H1 (cell line): Measurements from ENCODE around the gene ARL3. TPM values are rescaled to one million over a fixed set of nuclear protein-coding genes. Genes with fewer than 3 reads are reported as not detected.

Experiments used
- CTCF ChIA-PET: fragments of 300-600 bp; sonication (Branson Sonifier 250); formaldehyde crosslinking; loops from one replicate; lab custom pipeline; 2021; ENCODE audit not compliant: partially characterized antibody; lab: Charles Lee
- POLR2A ChIA-PET: fragments of 300-600 bp; sonication (Branson Sonifier 250); formaldehyde crosslinking; loops from one replicate; lab custom pipeline; 2021; ENCODE audit warnings: inconsistent platforms; ENCODE audit not compliant: partially characterized antibody; lab: Charles Lee
- DNase-seq, 2 experiments: peaks; one replicate each; pipeline versions ENCODE4 v3.0.0 to v3.0.0-alpha.2; 2010 to 2022; ENCODE audit warnings: low spot score in 2 of 2, low read depth in 1 of 2, mixed read lengths in 1 of 2
- FAIRE-seq: peaks from 2 replicates; lab custom pipeline; 2011; peaks lifted over from hg19 to GRCh38; lab: Jason Lieb, UNC
- H2AFZ ChIP-seq: 2 replicates; pipeline ENCODE4 v1.8.1; 2012; ENCODE audit warnings: low read length, inconsistent platforms
- H2AK5ac ChIP-seq: 2 replicates; pipeline ENCODE4 v1.6.1; 2013; ENCODE audit warnings: low read depth, low read length
- H2BK120ac ChIP-seq: replicated peaks from 2 replicates; pipeline ENCODE3; 2013; ENCODE audit warnings: low read depth, low read length, inconsistent platforms
- H2BK12ac ChIP-seq: 2 replicates; pipeline ENCODE4 v1.6.1; 2013; ENCODE audit warnings: low read depth, low read length
- H2BK15ac ChIP-seq: 2 replicates; pipeline ENCODE4 v1.6.1; 2013; ENCODE audit warnings: low read length
- H2BK20ac ChIP-seq: 2 replicates; pipeline ENCODE4 v1.6.1; 2013; ENCODE audit warnings: low read length
- H2BK5ac ChIP-seq: 2 replicates; pipeline ENCODE4 v1.6.1; 2013; ENCODE audit warnings: low read depth, low read length
- H3K14ac ChIP-seq: 2 replicates; pipeline ENCODE4 v1.6.1; 2013; ENCODE audit warnings: inconsistent platforms; ENCODE audit not compliant: insufficient read length
- H3K18ac ChIP-seq: 2 replicates; pipeline ENCODE4 v1.6.1; 2013; ENCODE audit warnings: low read length; ENCODE audit errors: extremely low read depth
- H3K23ac ChIP-seq: 2 replicates; pipeline ENCODE4 v1.6.1; 2013; ENCODE audit warnings: inconsistent platforms; ENCODE audit not compliant: insufficient read length
- H3K23me2 ChIP-seq: 2 replicates; pipeline ENCODE4 v1.6.1; 2013; ENCODE audit warnings: low read depth, low read length
- H3K27ac ChIP-seq: 2 replicates; pipeline ENCODE4 v1.6.1; 2011; ENCODE audit warnings: low read depth, low read length, inconsistent platforms
- H3K27me3 ChIP-seq, 4 experiments: replicated peaks in 1 of 4; 1 replicate in 1 of 4; 2 replicates in 3 of 4; pipeline versions ENCODE4 v1.6.1 to v1.8.1; 2011 to 2013; ENCODE audit warnings: low read length in 3 of 4, mild to moderate bottlenecking in 3 of 4, inconsistent platforms in 2 of 4, mixed read lengths in 2 of 4, moderate library complexity in 1 of 4; ENCODE audit not compliant: control insufficient read depth in 3 of 4, insufficient read depth in 3 of 4; ENCODE audit errors: extremely low read depth in 1 of 4
- H3K36me3 ChIP-seq, 4 experiments: 2 replicates each; pipeline versions ENCODE4 v1.6.1 to v1.8.1; 2011 to 2013; ENCODE audit warnings: mild to moderate bottlenecking in 4 of 4, low read length in 3 of 4, moderate library complexity in 2 of 4, control low read depth in 1 of 4, inconsistent platforms in 1 of 4; ENCODE audit not compliant: insufficient read depth in 4 of 4, control insufficient read depth in 2 of 4
- H3K4ac ChIP-seq: replicated peaks from 2 replicates; pipeline ENCODE3; 2013; ENCODE audit warnings: low read length, low read depth, mixed read lengths, inconsistent platforms; ENCODE audit not compliant: insufficient read length
- H3K4me1 ChIP-seq, 4 experiments: replicated peaks in 1 of 4; 1 replicate in 1 of 4; 2 replicates in 3 of 4; pipeline versions ENCODE4 v1.6.1 to v1.8.1; 2011 to 2013; ENCODE audit warnings: low read length in 3 of 4, inconsistent platforms in 2 of 4, mixed read lengths in 1 of 4; ENCODE audit not compliant: insufficient read depth in 4 of 4, control insufficient read depth in 3 of 4
- H3K4me2 ChIP-seq, 2 experiments: 2 replicates each; pipeline versions ENCODE4 v1.6.1 to v1.8.1; 2011 to 2013; ENCODE audit warnings: low read depth in 2 of 2, low read length in 2 of 2, control low read depth in 1 of 2, inconsistent platforms in 1 of 2, mild to moderate bottlenecking in 1 of 2; ENCODE audit not compliant: insufficient read depth in 1 of 2
- H3K4me3 ChIP-seq, 4 experiments: fragments of 200-600, 300-600 bp in 1 of 4; sonication (generic), shearing (Covaris generic), sonication (Bioruptor Twin) in 1 of 4; 2 replicates each; pipeline versions ENCODE4 v1.5.1 to v1.8.1; 2011 to 2016; ENCODE audit warnings: low read length in 4 of 4, low read depth in 3 of 4, control low read depth in 2 of 4, inconsistent platforms in 2 of 4, mild to moderate bottlenecking in 2 of 4, mixed read lengths in 1 of 4, moderate library complexity in 1 of 4; ENCODE audit not compliant: insufficient read depth in 2 of 4; ENCODE audit errors: extremely low read depth in 1 of 4
- H3K56ac ChIP-seq: replicated peaks from 2 replicates; pipeline ENCODE3; 2013; ENCODE audit warnings: low read depth, mild to moderate bottlenecking, mixed read lengths, low read length, inconsistent platforms; ENCODE audit not compliant: insufficient read length
- H3K79me1 ChIP-seq: 2 replicates; pipeline ENCODE4 v1.6.1; 2013; ENCODE audit warnings: low read depth, low read length, control low read depth
- H3K79me2 ChIP-seq, 2 experiments: 2 replicates each; pipeline versions ENCODE4 v1.6.1 to v1.8.1; 2012 to 2013; ENCODE audit warnings: low read length in 2 of 2, mild to moderate bottlenecking in 2 of 2, inconsistent platforms in 1 of 2; ENCODE audit not compliant: insufficient read depth in 2 of 2, control insufficient read depth in 1 of 2
- H3K9ac ChIP-seq, 4 experiments: replicated peaks in 1 of 4; 1 replicate in 1 of 4; 2 replicates in 3 of 4; pipeline versions ENCODE4 v1.6.1 to v1.8.1; 2011 to 2013; ENCODE audit warnings: low read depth in 3 of 4, low read length in 3 of 4, control low read depth in 2 of 4, mild to moderate bottlenecking in 2 of 4, moderate library complexity in 2 of 4, inconsistent platforms in 1 of 4; ENCODE audit errors: extremely low read depth in 1 of 4
- H3K9me3 ChIP-seq, 2 experiments: 2 replicates each; pipeline versions ENCODE4 v1.6.1 to v1.8.1; 2012 to 2013; ENCODE audit warnings: mild to moderate bottlenecking in 2 of 2, moderate library complexity in 2 of 2, control low read depth in 1 of 2, inconsistent platforms in 1 of 2, low read depth in 1 of 2, low read length in 1 of 2, mixed read lengths in 1 of 2; ENCODE audit not compliant: insufficient read depth in 2 of 2
- H4K20me1 ChIP-seq, 2 experiments: replicated peaks in 1 of 2; 2 replicates each; pipeline versions ENCODE3 to v1.8.1; 2011 to 2013; ENCODE audit warnings: inconsistent platforms in 2 of 2, low read length in 2 of 2, mild to moderate bottlenecking in 1 of 2; ENCODE audit not compliant: insufficient read depth in 2 of 2, control insufficient read depth in 1 of 2
- H4K5ac ChIP-seq: 2 replicates; pipeline ENCODE4 v1.6.1; 2013; ENCODE audit warnings: low read length, low read depth, mixed read lengths, inconsistent platforms; ENCODE audit not compliant: insufficient read length
- H4K8ac ChIP-seq: 2 replicates; pipeline ENCODE4 v1.8.0; 2013; ENCODE audit warnings: mild to moderate bottlenecking, moderate library complexity, low read length, inconsistent platforms; ENCODE audit not compliant: insufficient read depth; ENCODE audit errors: extremely low read depth
- H4K91ac ChIP-seq: replicated peaks from 2 replicates; pipeline ENCODE3; 2013; ENCODE audit warnings: low read length, mixed read lengths, inconsistent platforms; ENCODE audit not compliant: insufficient read length
- CHD2 ChIP-seq: IDR thresholded peaks from 2 replicates; pipeline ENCODE4 v1.6.1; 2012; ENCODE audit warnings: low read length, improper control_type of control experiment
- POLR2A ChIP-seq, 2 experiments: IDR thresholded peaks; 1 replicate in 1 of 2; 2 replicates in 1 of 2; pipeline ENCODE4 v1.6.1; 2011; ENCODE audit warnings: low read depth in 2 of 2, low read length in 2 of 2, mild to moderate bottlenecking in 2 of 2; ENCODE audit errors: control extremely low read depth in 1 of 2
- RAD21 ChIP-seq, 2 experiments: IDR thresholded peaks in 1 of 2; conservative IDR thresholded peaks in 1 of 2; 2 replicates each; pipeline ENCODE4 v1.6.1; 2011; ENCODE audit warnings: low read depth in 2 of 2, low read length in 2 of 2, improper control_type of control experiment in 1 of 2, inconsistent platforms in 1 of 2, mild to moderate bottlenecking in 1 of 2, moderate library complexity in 1 of 2
- RBBP5 ChIP-seq: IDR thresholded peaks from 2 replicates; pipeline ENCODE4 v1.7.1; 2012; ENCODE audit warnings: low read depth, mild to moderate bottlenecking, inconsistent platforms, low read length, moderate library complexity, borderline replicate concordance
- SIN3A ChIP-seq, 2 experiments: IDR thresholded peaks in 1 of 2; conservative IDR thresholded peaks in 1 of 2; 2 replicates each; pipeline ENCODE4 v1.6.1; 2011 to 2012; ENCODE audit warnings: low read length in 2 of 2, improper control_type of control experiment in 1 of 2, low read depth in 1 of 2, mild to moderate bottlenecking in 1 of 2
- SP1 ChIP-seq: IDR thresholded peaks from 2 replicates; pipeline ENCODE4 v1.6.1; 2011; ENCODE audit warnings: low read depth, low read length
- SP4 ChIP-seq: IDR thresholded peaks from 2 replicates; pipeline ENCODE4 v1.6.1; 2012; ENCODE audit warnings: low read length, inconsistent platforms
- TAF1 ChIP-seq: IDR thresholded peaks from 2 replicates; pipeline ENCODE4 v1.6.1; 2011; ENCODE audit warnings: mild to moderate bottlenecking, low read depth, low read length
- TCF12 ChIP-seq: IDR thresholded peaks from 2 replicates; pipeline ENCODE4 v1.6.1; 2011; ENCODE audit warnings: low read depth, mild to moderate bottlenecking, low read length
- USF2 ChIP-seq: IDR thresholded peaks from 2 replicates; pipeline ENCODE4 v1.6.1; 2011; ENCODE audit warnings: low read length, improper control_type of control experiment
- WGBS, 2 experiments: shearing (Covaris generic) in 1 of 2; methylation state at CpG; one replicate each; pipeline versions ENCODE4 v1.1.6 to v1.1.7; 2013 to 2015; ENCODE audit warnings: low lambda C conversion rate in 2 of 2, mixed read lengths in 2 of 2, inconsistent platforms in 1 of 2, low coverage in 1 of 2, missing lambda C conversion rate in 1 of 2; ENCODE audit not compliant: insufficient replicate concordance in 2 of 2, insufficient coverage in 1 of 2, insufficient read length in 1 of 2; ENCODE audit errors: extremely low coverage in 1 of 2, missing lambda C conversion rate in 1 of 2; 5-methylcytosine and 5-hydroxymethylcytosine counted together
- polyA plus RNA-seq, 7 experiments: library from polyadenylated mRNA; depleted of rRNA in 3 of 7; stranded (reverse) in 5 of 7; unstranded in 2 of 7; fragments of >200 nt in 5 of 7; fragments of 200-250 nt in 2 of 7; gene quantifications; 1 replicate in 5 of 7; 2 replicates in 1 of 7; 4 replicates in 1 of 7; pipeline versions ENCODE4 v1.2.1 to v1.2.3, GENCODE V29; 2011 to 2013; ENCODE audit warnings: missing spikeins in 2 of 7, mixed read lengths in 2 of 7
- total RNA-seq: library from RNA; stranded (reverse); fragmentation: NEBNext Ultra II Directional; extraction: Animal tissue kit (Norgen Biotek cat#: 25700); gene quantifications from 2 replicates; pipeline ENCODE4 v1.2.1, GENCODE V29; 2021
- TF ChIP-seq, protein P1 (sequence below): IDR thresholded peaks from 2 replicates; pipeline ENCODE4 v1.6.1; 2012; ENCODE audit warnings: inconsistent platforms

Gene ARL3
- total and polyA plus RNA-seq, 2 of the 8 experiments (the other 6 are each of a cell fraction or from before 2014, with no cell fraction given), result 8.8 to 16.2 TPM

- Histone ChIP-seq H3K4me2 (peak overlapping the region; percentile 0 to 62; a peak in 3 of 4 replicates), H4K8ac (0 out of 2 replicates have a peak overlapping the region, but pooled peaks have one; percentile 72), H3K56ac (no peak overlapping the region), H3K23ac (no peak overlapping the region), H3K23me2 (no peaks in the 10 kb centered on the region), H3K79me1 (no peaks in the 10 kb centered on the region), H4K91ac (no peak overlapping the region), H3K9me3 (no peaks in the 10 kb centered on the region), H4K5ac (peak overlapping the region; percentile 28), H3K4ac (no peak overlapping the region), H3K18ac (peak overlapping the region; percentile 27; the same call in 1 of the 2 replicates), H4K20me1 (no peaks in the 10 kb centered on the region), H2BK5ac (peak overlapping the region; percentile 35; the same call in 1 of the 2 replicates), H3K79me2 (no peaks in the 10 kb centered on the region), H2BK120ac (no peak overlapping the region), H2BK20ac (no peak overlapping the region), H3K36me3 (0 out of 8 replicates have a peak, but pooled peaks cover 0 to 3% (median 0%) of the 10 kb centered on the region in 4 experiments), H2BK12ac (no peak overlapping the region), H3K4me1 (peaks cover 23 to 44% (median 26%) of the 10 kb centered on the region in 4 experiments), H3K9ac (no peak overlapping the region; a peak in 1 of 7 replicates), H3K4me3 (peak overlapping the region in 1 of 4 experiments; percentile 43; a peak in 1 of 8 replicates), H3K14ac (no peak overlapping the region), H2BK15ac (no peak overlapping the region), H2AK5ac (no peak overlapping the region), H2AFZ (peak overlapping the region; percentile 19; the same call in 1 of the 2 replicates), H3K27ac (peak overlapping the region; percentile 46; the same call in 1 of the 2 replicates), H3K27me3 (no peaks in the 10 kb centered on the region)
- CTCF ChIA-PET, result interaction anchor here (0.6 to 13.0 kb wide), 24 partner anchors 10 to 674 kb away, joined by 3 to 102 read pairs (median 7); partner anchors contain the start of gene TRIM8
- DNase-seq (peak in 1 of 2 experiments; percentile 93), FAIRE-seq (peak; percentile 74)
- 12% methylated on average over 9 of the region's 9 CpGs; no CpG with 5 or more reads in 1 of the 2 experiments for WGBS, 2 experiments
- POLR2A ChIA-PET, result interaction anchor here (0.7 to 2.6 kb wide), 8 partner anchors 11 to 92 kb away, joined by 3 to 16 read pairs (median 6); partner anchors contain the start of genes ARL3, SFXN2 and TRIM8
- TF ChIP-seq RAD21 (IDR thresholded peaks at IDR 0.05 in 1 of 2, conservative IDR thresholded peaks at IDR 0.05 in 1 of 2; ENCODE audit: low read depth in 2 of 2, low read length in 2 of 2) (peak; percentile 67 to 77), TAF1 (peak; percentile 59), SP1 (no peak), SP4 (no peak), TCF12 (peak; percentile 88), SIN3A (conservative IDR thresholded peaks at IDR 0.05 in 1 of 2, IDR thresholded peaks at IDR 0.05 in 1 of 2; ENCODE audit: low read depth in 1 of 2, low read length in 2 of 2) (peak in 1 of 2 experiments; percentile 62; a peak in 1 of 4 replicates), CHD2 (peak; percentile 59; the same call in 1 of the 2 replicates), POLR2A (IDR thresholded peaks at IDR 0.05; ENCODE audit: control extremely low read depth in 1 of 2, low read depth in 2 of 2, low read length in 2 of 2) (peak in 1 of 2 experiments; percentile 49; a peak in 2 of 3 replicates), RBBP5 (0 out of 2 replicates have a peak, but pooled peaks have one; percentile 58), USF2 (peak; percentile 77)
- TF ChIP-seq, protein P1, sequence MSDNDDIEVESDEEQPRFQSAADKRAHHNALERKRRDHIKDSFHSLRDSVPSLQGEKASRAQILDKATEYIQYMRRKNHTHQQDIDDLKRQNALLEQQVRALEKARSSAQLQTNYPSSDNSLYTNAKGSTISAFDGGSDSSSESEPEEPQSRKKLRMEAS, result peak; percentile 80
Measured at GRCh38 chr10:102678842-102679289, 35.3 kb downstream of the ARL3 start.
